ENCODE data around the gene TLE7.

The TLE7 gene

GRCh38 chr16:71440669-71441347, 1.0 kb downstream of the TLE7 start:
- no peaks in the 10 kb centered on the region for H4K20me1 ChIP-seq (ENCODE audit: low read depth, low read length)
- no peaks in the 10 kb centered on the region for H3F3A ChIP-seq (ENCODE audit: insufficient read depth)
- H3K27me3 ChIP-seq (ENCODE audit: low read length): no peaks in the 10 kb centered on the region
- no peak overlapping the region for H3K27ac ChIP-seq (ENCODE audit: low read depth, low read length)
- H2AFZ ChIP-seq (ENCODE audit: low read depth, low read length, severe bottlenecking): no peak overlapping the region
- no peak overlapping the region for H3K4me2 ChIP-seq (ENCODE audit: low read depth, low read length, poor library complexity, severe bottlenecking)
- H3K79me2 ChIP-seq (ENCODE audit: insufficient read depth, low read length): no peaks in the 10 kb centered on the region
- no peaks in the 10 kb centered on the region for H3K9me2 ChIP-seq (replicated peaks; ENCODE audit: insufficient read depth, low read length)
- H3K36me3 ChIP-seq (ENCODE audit: low read length): no peaks in the 10 kb centered on the region
- H3K4me3 ChIP-seq (ENCODE audit: insufficient read depth, low read length, poor library complexity, severe bottlenecking): no peak overlapping the region
- H3K9ac ChIP-seq (ENCODE audit: low read length): no peak overlapping the region
- peak; percentile 46 for TF ChIP-seq CTCF (IDR thresholded peaks at IDR 0.05; ENCODE audit: insufficient read depth, low read length, poor library complexity, severe bottlenecking)
- TF ChIP-seq EZH2phosphoT487 (conservative IDR thresholded peaks at IDR 0.05; ENCODE audit: low read length): no peak
- no peaks in the 10 kb centered on the region for H3K9me3 ChIP-seq (ENCODE audit: insufficient read depth, low read length)

DNA sequence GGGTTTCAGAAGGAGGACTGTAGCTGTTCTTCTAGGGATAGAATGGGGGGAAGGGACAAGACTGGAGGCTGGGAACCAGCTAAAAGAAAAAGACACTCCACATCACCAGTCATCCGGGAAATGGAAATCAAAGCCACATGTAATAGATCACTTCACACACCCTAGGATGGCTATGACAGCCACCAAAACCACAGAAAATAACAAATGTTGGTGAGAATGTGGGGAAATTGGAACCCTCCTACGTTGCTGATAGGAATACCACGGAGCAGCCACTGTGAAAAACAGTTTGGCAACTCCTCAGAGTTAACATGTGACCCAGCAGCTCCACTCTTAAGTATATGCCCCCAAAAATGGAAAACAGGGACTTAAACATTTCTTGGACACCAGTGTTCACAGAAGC, 2.3 kb downstream of the TLE7 start:
- H3K9ac ChIP-seq (ENCODE audit: low read length): no peak overlapping the region
- H3K27me3 ChIP-seq (ENCODE audit: low read length): no peaks in the 10 kb centered on the region
- TF ChIP-seq EZH2phosphoT487 (conservative IDR thresholded peaks at IDR 0.05; ENCODE audit: low read length) (no peak), CTCF (IDR thresholded peaks at IDR 0.05; ENCODE audit: insufficient read depth, low read length, poor library complexity, severe bottlenecking) (no peak)

GRCh38 chr16:71436473-71436872, 5.4 kb downstream of the TLE7 start:
- Histone ChIP-seq H4K20me1 (ENCODE audit: low read depth, low read length) (no peaks in the 10 kb centered on the region), H3K27me3 (ENCODE audit: low read length) (no peaks in the 10 kb centered on the region), H2AFZ (ENCODE audit: low read depth, low read length, severe bottlenecking) (no peak overlapping the region), H3K4me3 (ENCODE audit: insufficient read depth, low read length, poor library complexity, severe bottlenecking) (no peak overlapping the region), H3K36me3 (ENCODE audit: low read length) (no peaks in the 10 kb centered on the region), H3K27ac (ENCODE audit: low read depth, low read length) (no peak overlapping the region), H3K79me2 (ENCODE audit: insufficient read depth, low read length) (no peaks in the 10 kb centered on the region), H3K4me2 (ENCODE audit: low read depth, low read length, poor library complexity, severe bottlenecking) (no peak overlapping the region), H3K9ac (ENCODE audit: low read length) (no peak overlapping the region), H3K9me3 (ENCODE audit: insufficient read depth, low read length) (no peaks in the 10 kb centered on the region), H3F3A (ENCODE audit: insufficient read depth) (no peaks in the 10 kb centered on the region), H3K9me2 (replicated peaks; ENCODE audit: insufficient read depth, low read length) (no peaks in the 10 kb centered on the region)
- TF ChIP-seq CTCF (IDR thresholded peaks at IDR 0.05; ENCODE audit: insufficient read depth, low read length, poor library complexity, severe bottlenecking) (no peak), EZH2phosphoT487 (conservative IDR thresholded peaks at IDR 0.05; ENCODE audit: low read length) (no peak)

More for the DNA sequence above, 2.3 kb downstream of the TLE7 start:
- H3K9me2 ChIP-seq (replicated peaks; ENCODE audit: insufficient read depth, low read length): no peaks in the 10 kb centered on the region
- no peak overlapping the region for H3K4me2 ChIP-seq (ENCODE audit: low read depth, low read length, poor library complexity, severe bottlenecking)
- H3K9me3 ChIP-seq (ENCODE audit: insufficient read depth, low read length): no peaks in the 10 kb centered on the region
- no peak overlapping the region for H3K27ac ChIP-seq (ENCODE audit: low read depth, low read length)
- H3K4me3 ChIP-seq (ENCODE audit: insufficient read depth, low read length, poor library complexity, severe bottlenecking): no peak overlapping the region
- no peaks in the 10 kb centered on the region for H4K20me1 ChIP-seq (ENCODE audit: low read depth, low read length)
- H2AFZ ChIP-seq (ENCODE audit: low read depth, low read length, severe bottlenecking): no peak overlapping the region
- no peaks in the 10 kb centered on the region for H3K79me2 ChIP-seq (ENCODE audit: insufficient read depth, low read length)
- H3K36me3 ChIP-seq (ENCODE audit: low read length): no peaks in the 10 kb centered on the region
- H3F3A ChIP-seq (ENCODE audit: insufficient read depth): no peaks in the 10 kb centered on the region

All from SU-DHL-6 (cell line).